Measurements from ENCODE around the gene COMP. TPM values are rescaled to one million over a fixed set of nuclear protein-coding genes. Genes with fewer than 3 reads are reported as not detected.
"Not testable (repeated sequence)": the region's sequence is repeated elsewhere in the genome, so short reads cannot be mapped to it uniquely, and the experiment has no call there.

COMP gene
- total RNA-seq, 1 experiment from 2014 or later = 0.16 TPM

- ChIA-PET POLR2A (no interaction called here), CTCF (no interaction called here)
- BruUV-seq (replicated peaks) = no TSS peak
- no peaks in the 10 kb centered on the region for H3K27me3 Mint-ChIP-seq (ENCODE audit: insufficient read depth, unreplicated experiment)
- DNase-seq = no peak
- H3K36me3 Mint-ChIP-seq (ENCODE audit: insufficient read depth, unreplicated experiment) = peaks cover 29% of the 10 kb centered on the region
- no peak overlapping the region for H3K27ac Mint-ChIP-seq (ENCODE audit: unreplicated experiment)
- TF ChIP-seq CTCF (IDR thresholded peaks at IDR 0.05; ENCODE audit: insufficient read depth in 1 of 2, low read depth in 1 of 2, low read length in 1 of 2, severe bottlenecking in 1 of 2, unreplicated experiment in 1 of 2) = no peak
- H3K4me3 Mint-ChIP-seq (ENCODE audit: unreplicated experiment) = peak overlapping the region; percentile 19
- Histone ChIP-seq H3K36me3 (ENCODE audit: control insufficient read depth, insufficient read depth, low read length) (peaks cover 1% of the 10 kb centered on the region), H3K27me3 (replicated peaks; ENCODE audit: control insufficient read depth, insufficient read depth, low read length) (no peaks in the 10 kb centered on the region), H3K9me3 (peaks cover 7% of the 10 kb centered on the region; the same call in 1 of the 2 replicates), H3K4me1 (0 out of 2 replicates have a peak, but pooled peaks cover 8% of the 10 kb centered on the region), H3K4me3 (ENCODE audit: low read depth, low read length) (no peak overlapping the region)
- H3K4me1 Mint-ChIP-seq (ENCODE audit: low read depth, unreplicated experiment) = peaks cover 10% of the 10 kb centered on the region
- H3K9me3 Mint-ChIP-seq (ENCODE audit: unreplicated experiment) = no peaks in the 10 kb centered on the region
- intact Hi-C loops (cut with micrococcal nuclease; ENCODE audit: unreplicated experiment) = loop anchor here (5.0 kb wide), 1 partner anchor 33 kb away; no protein-coding TSS in a partner anchor
Measured at GRCh38 chr19:18830488-18830887, 39.4 kb upstream of the COMP start.

DNA sequence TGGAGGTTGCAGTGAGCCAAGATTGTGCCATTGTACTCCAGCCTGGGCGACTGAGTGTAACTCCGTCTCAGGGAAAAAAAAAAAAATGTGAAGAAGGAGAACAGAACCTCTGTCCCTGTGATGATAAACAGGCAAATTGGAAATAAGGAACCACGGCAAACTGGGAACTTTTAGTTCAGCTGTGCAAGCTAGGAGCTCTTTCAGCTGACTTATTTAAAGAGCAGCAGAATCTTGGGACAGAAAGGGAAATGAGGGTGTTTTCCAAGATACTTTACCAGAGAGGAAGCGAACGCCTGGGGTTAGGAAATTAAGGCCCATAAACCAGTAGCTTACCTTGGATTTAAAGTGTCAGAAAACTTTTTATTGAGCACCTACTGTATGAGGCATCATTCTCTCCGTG is 37.7 kb upstream of the COMP start:
- H3K4me1 Mint-ChIP-seq (ENCODE audit: low read depth, unreplicated experiment) = peaks cover under 1% of the 10 kb centered on the region
- H3K4me1 ChIP-seq = no peaks in the 10 kb centered on the region
- no peak overlapping the region for H3K4me3 ChIP-seq (ENCODE audit: low read depth, low read length)
- H3K27ac Mint-ChIP-seq (ENCODE audit: unreplicated experiment) = no peak overlapping the region
- no peak overlapping the region for H3K4me3 Mint-ChIP-seq (ENCODE audit: unreplicated experiment)
- no TSS peak for BruUV-seq (replicated peaks)
- no peaks in the 10 kb centered on the region for H3K27me3 Mint-ChIP-seq (ENCODE audit: insufficient read depth, unreplicated experiment)
- H3K36me3 ChIP-seq (ENCODE audit: control insufficient read depth, insufficient read depth, low read length) = no peaks in the 10 kb centered on the region; the same call in 1 of the 2 replicates
- peaks cover 17% of the 10 kb centered on the region for H3K36me3 Mint-ChIP-seq (ENCODE audit: insufficient read depth, unreplicated experiment)
- no peaks in the 10 kb centered on the region for H3K27me3 ChIP-seq (replicated peaks; ENCODE audit: control insufficient read depth, insufficient read depth, low read length)
- H3K9me3 ChIP-seq = peaks cover 7% of the 10 kb centered on the region; the same call in 1 of the 2 replicates
- no peak for TF ChIP-seq CTCF (IDR thresholded peaks at IDR 0.05; ENCODE audit: insufficient read depth in 1 of 2, low read depth in 1 of 2, low read length in 1 of 2, severe bottlenecking in 1 of 2, unreplicated experiment in 1 of 2)
- no peaks in the 10 kb centered on the region for H3K9me3 Mint-ChIP-seq (ENCODE audit: unreplicated experiment)
- ChIA-PET CTCF (no interaction called here), POLR2A (interaction anchor here (0.6 kb wide), 1 partner anchor 60 kb away, joined by 8 read pairs; no protein-coding TSS in a partner anchor)
- intact Hi-C loops (cut with micrococcal nuclease; ENCODE audit: unreplicated experiment) = no loop called here
- DNase-seq = no peak

GRCh38 chr19:18817574-18817973 is 26.5 kb upstream of the COMP start:
- Histone ChIP-seq H3K4me3 (ENCODE audit: low read depth, low read length) (no peak overlapping the region), H3K27me3 (replicated peaks; ENCODE audit: control insufficient read depth, insufficient read depth, low read length) (no peaks in the 10 kb centered on the region), H3K4me1 (no peaks in the 10 kb centered on the region), H3K36me3 (ENCODE audit: control insufficient read depth, insufficient read depth, low read length) (no peaks in the 10 kb centered on the region), H3K9me3 (no peaks in the 10 kb centered on the region)
- no peaks in the 10 kb centered on the region for H3K36me3 Mint-ChIP-seq (ENCODE audit: insufficient read depth, unreplicated experiment)
- no peaks in the 10 kb centered on the region for H3K9me3 Mint-ChIP-seq (ENCODE audit: unreplicated experiment)
- intact Hi-C loops (cut with micrococcal nuclease; ENCODE audit: unreplicated experiment) = no loop called here
- H3K4me3 Mint-ChIP-seq (ENCODE audit: unreplicated experiment) = no peak overlapping the region
- no peak overlapping the region for H3K27ac Mint-ChIP-seq (ENCODE audit: unreplicated experiment)
- ChIA-PET CTCF (no interaction called here), POLR2A (no interaction called here)
- no TSS peak for BruUV-seq (replicated peaks)
- no peaks in the 10 kb centered on the region for H3K27me3 Mint-ChIP-seq (ENCODE audit: insufficient read depth, unreplicated experiment)
- TF ChIP-seq CTCF (IDR thresholded peaks at IDR 0.05; ENCODE audit: insufficient read depth in 1 of 2, low read depth in 1 of 2, low read length in 1 of 2, severe bottlenecking in 1 of 2, unreplicated experiment in 1 of 2) = no peak
- no peak for DNase-seq
- no peaks in the 10 kb centered on the region for H3K4me1 Mint-ChIP-seq (ENCODE audit: low read depth, unreplicated experiment)

- DNase-seq; H3K4me3 Mint-ChIP-seq (ENCODE audit: unreplicated experiment); H3K4me1 Mint-ChIP-seq (ENCODE audit: low read depth, unreplicated experiment); CTCF ChIA-PET; H3K36me3 ChIP-seq (ENCODE audit: control insufficient read depth, insufficient read depth, low read length); intact Hi-C loops (cut with micrococcal nuclease; ENCODE audit: unreplicated experiment); H3K4me1 ChIP-seq; BruUV-seq (replicated peaks); H3K27ac Mint-ChIP-seq (ENCODE audit: unreplicated experiment); POLR2A ChIA-PET; H3K4me3 ChIP-seq (ENCODE audit: low read depth, low read length); H3K9me3 ChIP-seq; H3K27me3 Mint-ChIP-seq (ENCODE audit: insufficient read depth, unreplicated experiment); H3K27me3 ChIP-seq (replicated peaks; ENCODE audit: control insufficient read depth, insufficient read depth, low read length); H3K9me3 Mint-ChIP-seq (ENCODE audit: unreplicated experiment); H3K36me3 Mint-ChIP-seq (ENCODE audit: insufficient read depth, unreplicated experiment): not testable (repeated sequence)
Measured at GRCh38 chr19:18816645-18817044, 25.5 kb upstream of the COMP start.

Measured in Caco-2 (cell line).